PC-9 (cell line): Measurements from ENCODE around the gene CARD11.

Experiments
- CTCF ChIP-seq: fragments of 200-600 bp; sonication (generic); conservative IDR thresholded peaks from 2 replicates; pipeline ENCODE4 v1.6.1; 2017; ENCODE audit warnings: mixed run types, antibody characterized with exemption, mild to moderate bottlenecking, moderate library complexity
- EZH2 ChIP-seq: fragments of 200-600 bp; sonication (generic); IDR thresholded peaks from 2 replicates; pipeline ENCODE4 v1.8.0; 2017; ENCODE audit warnings: antibody characterized with exemption, low read depth

- no peak for TF ChIP-seq EZH2
- TF ChIP-seq CTCF: no peak
These were observed 20.4 kb upstream of the CARD11 start for GRCh38 chr7:3064067-3064466.
